ENCODE results near the gene RADIL.

DNA sequence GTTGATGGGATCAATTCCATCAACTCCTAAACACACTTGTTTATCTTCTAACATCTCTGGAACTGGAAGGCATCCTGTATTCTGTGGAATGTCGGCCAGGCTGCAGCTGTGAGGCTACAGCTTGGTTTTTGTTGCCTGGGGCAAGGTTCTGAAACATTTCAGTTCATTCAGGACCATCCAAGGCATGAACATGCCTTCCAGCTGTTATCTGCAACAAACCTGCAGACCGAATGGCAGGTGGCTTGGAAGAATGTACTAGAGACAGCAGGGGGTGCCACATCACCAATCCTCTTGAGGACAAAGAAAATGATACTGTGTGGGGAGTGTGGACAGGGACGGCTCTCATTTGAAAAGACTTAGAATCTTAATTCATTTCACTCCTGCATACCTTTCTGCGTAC, 34.1 kb downstream of the RADIL start:
- no peak for TF ChIP-seq POLR2A (IDR thresholded peaks at IDR 0.05)
- TF ChIP-seq, protein P1, sequence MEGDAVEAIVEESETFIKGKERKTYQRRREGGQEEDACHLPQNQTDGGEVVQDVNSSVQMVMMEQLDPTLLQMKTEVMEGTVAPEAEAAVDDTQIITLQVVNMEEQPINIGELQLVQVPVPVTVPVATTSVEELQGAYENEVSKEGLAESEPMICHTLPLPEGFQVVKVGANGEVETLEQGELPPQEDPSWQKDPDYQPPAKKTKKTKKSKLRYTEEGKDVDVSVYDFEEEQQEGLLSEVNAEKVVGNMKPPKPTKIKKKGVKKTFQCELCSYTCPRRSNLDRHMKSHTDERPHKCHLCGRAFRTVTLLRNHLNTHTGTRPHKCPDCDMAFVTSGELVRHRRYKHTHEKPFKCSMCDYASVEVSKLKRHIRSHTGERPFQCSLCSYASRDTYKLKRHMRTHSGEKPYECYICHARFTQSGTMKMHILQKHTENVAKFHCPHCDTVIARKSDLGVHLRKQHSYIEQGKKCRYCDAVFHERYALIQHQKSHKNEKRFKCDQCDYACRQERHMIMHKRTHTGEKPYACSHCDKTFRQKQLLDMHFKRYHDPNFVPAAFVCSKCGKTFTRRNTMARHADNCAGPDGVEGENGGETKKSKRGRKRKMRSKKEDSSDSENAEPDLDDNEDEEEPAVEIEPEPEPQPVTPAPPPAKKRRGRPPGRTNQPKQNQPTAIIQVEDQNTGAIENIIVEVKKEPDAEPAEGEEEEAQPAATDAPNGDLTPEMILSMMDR (IDR thresholded peaks at IDR 0.05) = peak in 1 of 5 experiments; percentile 21
